HepG2 (cell line): ENCODE results near the gene SYCE3. TPM values are rescaled to one million over a fixed set of nuclear protein-coding genes. Genes with fewer than 3 reads are reported as not detected.

Experiments
- ELF3 ChIP-seq: IDR thresholded peaks from 2 replicates; pipeline ENCODE4 v1.6.1; 2016; ENCODE audit warnings: missing genetic modification reagents, missing compliant biosample characterization
- GMEB1 ChIP-seq: sonication (generic); formaldehyde crosslinking; IDR thresholded peaks from 2 replicates; pipeline ENCODE4 v1.5.1; 2020; ENCODE audit warnings: missing genetic modification reagents, mild to moderate bottlenecking, borderline replicate concordance
- NFYB ChIP-seq: sonication (generic); formaldehyde crosslinking; IDR thresholded peaks from 2 replicates; pipeline ENCODE4 v1.4.0; 2020; ENCODE audit warnings: missing genetic modification reagents
- POGZ ChIP-seq: sonication (generic); formaldehyde crosslinking; IDR thresholded peaks from 2 replicates; pipeline ENCODE4 v1.4.0; 2020; ENCODE audit warnings: mild to moderate bottlenecking, missing genetic modification reagents
- POLR2G ChIP-seq: fragments of 200-400 bp; formaldehyde crosslinking; IDR thresholded peaks from 2 replicates; pipeline ENCODE4 v1.6.1; 2018; ENCODE audit warnings: mild to moderate bottlenecking, low read depth, low read length, moderate library complexity
- RNF2 ChIP-seq: fragments of 450-650 bp; conservative IDR thresholded peaks from 2 replicates; pipeline ENCODE4 v1.6.1; 2016; ENCODE audit warnings: low read depth
- RXRB ChIP-seq: IDR thresholded peaks from 2 replicates; pipeline ENCODE4 v1.6.1; 2016; ENCODE audit warnings: borderline replicate concordance, missing genetic modification reagents, missing compliant biosample characterization
- ZBTB2 ChIP-seq: sonication (generic); formaldehyde crosslinking; IDR thresholded peaks from 2 replicates; pipeline ENCODE4 v1.8.0; 2022; ENCODE audit warnings: low read depth, missing genetic modification reagents
- ZNF101 ChIP-seq: sonication (generic); formaldehyde crosslinking; IDR thresholded peaks from 2 replicates; pipeline ENCODE4 v1.4.0; 2020; ENCODE audit warnings: mild to moderate bottlenecking, low read depth, missing genetic modification reagents, borderline replicate concordance
- ZNF142 ChIP-seq: sonication (generic); formaldehyde crosslinking; IDR thresholded peaks from 2 replicates; pipeline ENCODE4 v1.4.0; 2020; ENCODE audit warnings: missing genetic modification reagents
- ZNF180 ChIP-seq: sonication (generic); formaldehyde crosslinking; IDR thresholded peaks from 2 replicates; pipeline ENCODE4 v1.4.0; 2020; ENCODE audit warnings: low read depth, missing genetic modification reagents, borderline replicate concordance
- ZNF343 ChIP-seq: sonication (generic); formaldehyde crosslinking; IDR thresholded peaks from 2 replicates; pipeline ENCODE4 v1.4.0; 2020; ENCODE audit warnings: mild to moderate bottlenecking, missing genetic modification reagents
- ZNF550 ChIP-seq: sonication (generic); formaldehyde crosslinking; IDR thresholded peaks from 2 replicates; pipeline ENCODE4 v1.4.0; 2020; ENCODE audit warnings: mild to moderate bottlenecking, missing genetic modification reagents, borderline replicate concordance
- polyA plus RNA-seq, 8 experiments: library from polyadenylated mRNA; depleted of rRNA in 3 of 8; stranded (reverse) in 7 of 8; unstranded in 1 of 8; fragments of >200 nt; fragmentation: Illumina TruSeq in 4 of 8; extraction: Trizol in 4 of 8; gene quantifications; 2 replicates each; pipeline versions ENCODE4 v1.2.1 to v1.2.3, GENCODE V29; 2011 to 2016; ENCODE audit warnings: low read depth in 4 of 8, missing spikeins in 1 of 8, mixed read lengths in 1 of 8; ENCODE audit not compliant: insufficient read depth in 1 of 8
- total RNA-seq, 5 experiments: library from RNA; depleted of rRNA; stranded (reverse); fragments of >200 nt; fragmentation: Illumina TruSeq; extraction: Trizol; gene quantifications; 2 replicates each; pipeline ENCODE4 v1.2.3, GENCODE V29; 2016; ENCODE audit warnings: low read depth in 1 of 5
- TF ChIP-seq, protein P1 (sequence below): conservative IDR thresholded peaks from 2 replicates; pipeline ENCODE4 v1.6.1; 2018; ENCODE audit warnings: missing genetic modification reagents
- TF ChIP-seq, protein P2 (sequence below): sonication (generic); formaldehyde crosslinking; IDR thresholded peaks from 2 replicates; pipeline ENCODE4 v1.4.0; 2020; ENCODE audit warnings: missing genetic modification reagents
- TF ChIP-seq, protein P3 (sequence below): IDR thresholded peaks from 2 replicates; pipeline ENCODE4 v1.6.1; 2016; ENCODE audit warnings: low read depth, borderline replicate concordance

The SYCE3 gene
- total and polyA plus RNA-seq, 2 of the 13 experiments (the other 11 are each of a cell fraction or from before 2014, with no cell fraction given) = not detected

DNA sequence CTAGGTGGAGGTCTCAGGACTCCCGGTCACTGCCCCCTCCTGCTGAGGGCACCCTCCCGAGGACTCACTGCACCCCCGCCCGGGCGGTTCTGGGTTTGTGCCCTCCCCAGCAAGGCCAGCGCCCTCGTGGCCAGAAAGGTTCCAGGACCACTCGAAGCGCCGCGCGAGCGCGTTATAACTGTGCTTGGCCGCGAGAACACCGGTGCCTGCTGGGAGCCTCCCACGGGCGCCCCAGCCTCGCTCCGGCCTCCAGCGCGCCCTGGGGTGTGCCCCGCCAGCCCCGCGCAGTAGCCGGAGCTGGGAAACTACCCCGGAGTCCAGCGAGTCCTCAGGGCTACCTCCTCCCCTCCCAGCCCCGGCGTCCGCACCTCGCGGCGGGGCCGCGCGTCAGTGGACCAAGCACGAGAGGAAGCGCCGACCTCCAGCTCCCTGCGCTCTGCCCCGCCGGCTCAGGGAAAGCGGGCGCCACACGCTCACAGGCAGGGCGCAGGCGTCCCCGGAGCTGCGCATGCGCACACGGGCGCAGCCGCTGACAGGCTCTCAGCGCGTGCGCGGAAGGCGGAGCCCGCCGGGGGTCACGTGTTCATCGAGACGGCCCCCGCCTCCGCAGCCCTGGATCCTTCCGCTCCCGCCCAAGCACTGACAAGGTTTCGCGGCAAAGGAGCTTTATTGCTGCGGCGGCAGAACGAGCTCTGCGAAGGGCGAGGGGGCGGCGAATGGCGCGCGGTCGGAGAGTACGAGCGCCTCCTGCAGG, 37.4 kb downstream of the SYCE3 start, which contains the start of gene SCO2 (continued):
- TF ChIP-seq, protein P1, sequence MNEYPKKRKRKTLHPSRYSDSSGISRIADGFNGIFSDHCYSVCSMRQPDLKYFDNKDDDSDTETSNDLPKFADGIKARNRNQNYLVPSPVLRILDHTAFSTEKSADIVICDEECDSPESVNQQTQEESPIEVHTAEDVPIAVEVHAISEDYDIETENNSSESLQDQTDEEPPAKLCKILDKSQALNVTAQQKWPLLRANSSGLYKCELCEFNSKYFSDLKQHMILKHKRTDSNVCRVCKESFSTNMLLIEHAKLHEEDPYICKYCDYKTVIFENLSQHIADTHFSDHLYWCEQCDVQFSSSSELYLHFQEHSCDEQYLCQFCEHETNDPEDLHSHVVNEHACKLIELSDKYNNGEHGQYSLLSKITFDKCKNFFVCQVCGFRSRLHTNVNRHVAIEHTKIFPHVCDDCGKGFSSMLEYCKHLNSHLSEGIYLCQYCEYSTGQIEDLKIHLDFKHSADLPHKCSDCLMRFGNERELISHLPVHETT (CRISPR knock-in tag) = peak; percentile 80
- TF ChIP-seq ELF3 (CRISPR knock-in tag) = peak; percentile 38; the same call in 1 of the 2 replicates
- 0 out of 2 replicates have a peak, but pooled peaks have one; percentile 54 for TF ChIP-seq POGZ (CRISPR knock-in tag)
- TF ChIP-seq ZNF101 (CRISPR knock-in tag) = 0 out of 2 replicates have a peak, but pooled peaks have one; percentile 9
- peak; percentile 39; the same call in 1 of the 2 replicates for TF ChIP-seq RXRB (CRISPR knock-in tag)
- peak; percentile 73; the same call in 1 of the 2 replicates for TF ChIP-seq ZNF550 (CRISPR knock-in tag)
- peak; percentile 84 for TF ChIP-seq ZNF343 (CRISPR knock-in tag)
- TF ChIP-seq POLR2G = peak; percentile 85
- TF ChIP-seq ZNF180 (CRISPR knock-in tag) = no peak; the same call in 1 of the 2 replicates
- no peak for TF ChIP-seq ZNF142 (CRISPR knock-in tag)
- TF ChIP-seq, protein P2, sequence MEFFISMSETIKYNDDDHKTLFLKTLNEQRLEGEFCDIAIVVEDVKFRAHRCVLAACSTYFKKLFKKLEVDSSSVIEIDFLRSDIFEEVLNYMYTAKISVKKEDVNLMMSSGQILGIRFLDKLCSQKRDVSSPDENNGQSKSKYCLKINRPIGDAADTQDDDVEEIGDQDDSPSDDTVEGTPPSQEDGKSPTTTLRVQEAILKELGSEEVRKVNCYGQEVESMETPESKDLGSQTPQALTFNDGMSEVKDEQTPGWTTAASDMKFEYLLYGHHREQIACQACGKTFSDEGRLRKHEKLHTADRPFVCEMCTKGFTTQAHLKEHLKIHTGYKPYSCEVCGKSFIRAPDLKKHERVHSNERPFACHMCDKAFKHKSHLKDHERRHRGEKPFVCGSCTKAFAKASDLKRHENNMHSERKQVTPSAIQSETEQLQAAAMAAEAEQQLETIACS (CRISPR knock-in tag) = peak; percentile 59
- peak; percentile 18; the same call in 1 of the 2 replicates for TF ChIP-seq NFYB (CRISPR knock-in tag)
- TF ChIP-seq RNF2 = peak; percentile 63; the same call in 1 of the 2 replicates
- TF ChIP-seq GMEB1 = peak; percentile 59; the same call in 1 of the 2 replicates
- peak; percentile 81 for TF ChIP-seq ZBTB2
- TF ChIP-seq, protein P3, sequence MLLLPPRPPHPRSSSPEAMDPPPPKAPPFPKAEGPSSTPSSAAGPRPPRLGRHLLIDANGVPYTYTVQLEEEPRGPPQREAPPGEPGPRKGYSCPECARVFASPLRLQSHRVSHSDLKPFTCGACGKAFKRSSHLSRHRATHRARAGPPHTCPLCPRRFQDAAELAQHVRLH (CRISPR knock-in tag) = peak; percentile 64; the same call in 1 of the 2 replicates
